Measurements from ENCODE around the gene AFAP1. TPM values are rescaled to one million over a fixed set of nuclear protein-coding genes. Genes with fewer than 3 reads are reported as not detected.

AFAP1 gene
- total and polyA plus RNA-seq, 2 of the 8 experiments (the other 6 are each of a cell fraction or from before 2014, with no cell fraction given) = 3.6 to 18.2 TPM

DNA sequence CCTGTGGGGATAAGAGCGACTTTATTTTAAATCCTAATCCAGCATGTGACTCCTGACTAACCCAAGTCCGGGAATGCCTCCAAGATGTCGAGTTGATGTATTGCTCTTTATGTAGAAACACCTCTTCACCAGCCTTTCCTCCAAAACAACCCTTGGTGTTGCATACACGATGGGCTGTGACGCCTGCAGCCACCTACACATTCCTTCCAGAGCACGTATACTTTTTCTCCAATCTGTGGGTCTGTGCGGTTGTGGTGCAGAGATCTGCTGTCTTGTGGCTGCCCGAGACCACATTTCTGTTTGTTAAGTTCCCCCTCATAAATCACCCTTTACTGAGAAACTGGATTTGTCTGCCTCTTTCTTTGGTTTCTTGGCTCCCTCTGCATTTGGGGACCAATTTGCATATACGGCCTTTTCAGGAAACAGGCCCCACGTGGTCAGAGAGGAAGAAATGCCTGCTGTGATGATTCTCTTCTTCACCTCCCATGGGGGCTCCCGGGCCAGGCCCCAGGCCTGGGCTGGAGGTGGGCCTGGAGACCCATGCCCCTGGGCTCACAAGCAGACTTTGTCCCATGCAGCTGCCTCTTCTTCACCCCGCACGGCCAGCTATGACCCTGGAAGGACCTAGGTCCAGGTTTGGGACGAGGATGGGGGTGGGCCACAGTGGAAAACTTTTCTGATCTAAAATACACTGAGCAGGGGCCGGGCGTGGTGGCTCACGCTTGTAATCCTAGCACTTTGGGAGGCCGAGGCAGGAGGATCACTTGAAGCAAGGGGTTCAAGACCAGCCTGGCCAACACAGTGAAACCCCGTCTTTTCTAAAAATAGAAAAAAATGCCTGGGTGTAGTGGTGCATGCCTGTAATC, 21.4 kb upstream of the AFAP1 start (continued):
- TF ChIP-seq TCF12 (IDR thresholded peaks at IDR 0.05; ENCODE audit: low read depth, low read length) = no peak
- no peak for TF ChIP-seq PHF8 (conservative IDR thresholded peaks at IDR 0.05; ENCODE audit: low read depth, low read length)
- no peak for TF ChIP-seq JUND (IDR thresholded peaks at IDR 0.05; ENCODE audit: low read length)
- TF ChIP-seq KDM1A (IDR thresholded peaks at IDR 0.05; ENCODE audit: borderline replicate concordance, low read length) = no peak
- no peak for TF ChIP-seq CBX5 (IDR thresholded peaks at IDR 0.05; ENCODE audit: low read depth, low read length)
- TF ChIP-seq CTBP2 (IDR thresholded peaks at IDR 0.05; ENCODE audit: borderline replicate concordance, insufficient read depth, insufficient read length, low read length) = no peak
- TF ChIP-seq, protein P1, sequence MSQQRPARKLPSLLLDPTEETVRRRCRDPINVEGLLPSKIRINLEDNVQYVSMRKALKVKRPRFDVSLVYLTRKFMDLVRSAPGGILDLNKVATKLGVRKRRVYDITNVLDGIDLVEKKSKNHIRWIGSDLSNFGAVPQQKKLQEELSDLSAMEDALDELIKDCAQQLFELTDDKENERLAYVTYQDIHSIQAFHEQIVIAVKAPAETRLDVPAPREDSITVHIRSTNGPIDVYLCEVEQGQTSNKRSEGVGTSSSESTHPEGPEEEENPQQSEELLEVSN (IDR thresholded peaks at IDR 0.05) = no peak
- TF ChIP-seq SRF (IDR thresholded peaks at IDR 0.05; ENCODE audit: low read depth, low read length) = no peak

Measured in H1 (cell line).